AG04450 (cell line): Measurements from ENCODE around the gene MLEC. TPM values are rescaled to one million over a fixed set of nuclear protein-coding genes. Genes with fewer than 3 reads are reported as not detected.
A peak's percentile ranks its signal among the peaks of the same experiment; 100 is the strongest.

Experiments
- CTCF ChIA-PET: fragments of 300-600, 350-600 bp; formaldehyde crosslinking; extraction: SDS; loops from one replicate; lab custom pipeline; 2022; ENCODE audit warnings: antibody characterized with exemption, inconsistent platforms; lab: Charles Lee
- POLR2A ChIA-PET: fragments of 350-600 bp; formaldehyde crosslinking; extraction: SDS; loops from one replicate; lab custom pipeline; 2021; ENCODE audit warnings: antibody characterized with exemption, inconsistent platforms; lab: Yijun Ruan, JAX
- DNase-seq: peaks from one replicate; pipeline ENCODE4 v3.0.0-alpha.2; 2011; ENCODE audit warnings: low read depth, low spot score
- H3K27ac ChIP-seq: one replicate; pipeline ENCODE4 v1.5.1; 2012; ENCODE audit warnings: low read depth, low read length, control low read depth
- H3K27me3 ChIP-seq: one replicate; pipeline ENCODE4 v1.6.0; 2012; ENCODE audit warnings: low read length; ENCODE audit not compliant: control insufficient read depth, insufficient read depth
- H3K4me3 ChIP-seq: 2 replicates; pipeline ENCODE4 v1.5.1; 2011; ENCODE audit warnings: mild to moderate bottlenecking, low read depth, low read length, control low read depth
- H3K9me3 ChIP-seq: 2 replicates; pipeline ENCODE4 v1.5.1; 2012; ENCODE audit warnings: low read length; ENCODE audit not compliant: control insufficient read depth, insufficient read depth
- CTCF ChIP-seq: IDR thresholded peaks from 2 replicates; pipeline ENCODE4 v1.5.1; 2011; ENCODE audit warnings: low read depth, low read length, control low read depth, inconsistent platforms
- polyA minus RNA-seq: library from RNA; depleted of rRNA, polyadenylated mRNA; stranded (reverse); fragments of >200 nt; gene quantifications from 2 replicates; pipeline ENCODE4 v1.2.3, GENCODE V29; 2011; rRNA and poly(A)+ RNA removed
- polyA plus RNA-seq: library from polyadenylated mRNA; depleted of rRNA; stranded (reverse); fragments of >200 nt; gene quantifications from 2 replicates; pipeline ENCODE4 v1.2.3, GENCODE V29; 2011; rRNA removed

Gene MLEC, protein sequence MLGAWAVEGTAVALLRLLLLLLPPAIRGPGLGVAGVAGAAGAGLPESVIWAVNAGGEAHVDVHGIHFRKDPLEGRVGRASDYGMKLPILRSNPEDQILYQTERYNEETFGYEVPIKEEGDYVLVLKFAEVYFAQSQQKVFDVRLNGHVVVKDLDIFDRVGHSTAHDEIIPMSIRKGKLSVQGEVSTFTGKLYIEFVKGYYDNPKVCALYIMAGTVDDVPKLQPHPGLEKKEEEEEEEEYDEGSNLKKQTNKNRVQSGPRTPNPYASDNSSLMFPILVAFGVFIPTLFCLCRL
- 76.7 and 84.2 TPM in 2 replicates for polyA plus RNA-seq
- polyA minus RNA-seq, result 82.4 and 110 TPM in 2 replicates

DNA sequence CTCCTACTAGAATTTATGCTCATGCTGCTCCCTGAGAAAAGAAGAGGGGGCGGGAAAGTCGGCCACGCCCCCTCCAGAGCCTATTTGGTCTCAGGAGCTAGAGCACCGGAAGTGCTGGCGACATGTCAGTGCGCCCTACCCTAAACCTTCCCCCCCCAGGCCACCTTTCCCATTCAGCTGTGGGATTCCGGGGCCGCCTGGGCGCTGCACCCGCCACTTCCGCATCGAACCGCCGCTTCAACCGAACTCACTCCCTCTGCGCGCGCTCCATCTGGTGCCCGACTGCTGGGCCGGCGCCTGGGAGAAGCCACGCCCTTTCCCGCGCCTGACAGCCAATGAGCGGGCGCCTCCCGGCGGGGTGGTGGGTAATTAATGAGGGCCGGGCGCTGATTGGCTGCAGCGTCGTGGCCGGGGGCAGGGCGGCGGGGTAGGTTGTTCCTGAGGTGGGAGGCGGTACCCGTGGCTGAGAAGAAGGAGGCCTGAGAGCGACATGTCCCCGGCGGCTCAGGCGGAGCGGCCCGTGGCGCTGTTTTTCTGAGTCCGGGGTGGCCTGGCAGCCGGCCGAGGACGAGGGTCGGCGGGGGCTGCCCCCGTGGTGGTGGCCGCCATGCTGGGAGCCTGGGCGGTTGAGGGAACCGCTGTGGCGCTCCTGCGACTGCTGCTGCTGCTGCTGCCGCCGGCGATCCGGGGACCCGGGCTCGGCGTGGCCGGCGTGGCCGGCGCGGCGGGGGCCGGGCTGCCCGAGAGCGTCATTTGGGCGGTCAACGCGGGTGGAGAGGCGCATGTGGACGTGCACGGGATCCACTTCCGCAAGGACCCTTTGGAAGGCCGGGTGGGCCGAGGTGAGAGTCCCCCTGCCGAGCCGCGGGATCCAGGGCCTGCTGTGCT is at the start of gene MLEC:
Gene MLEC, plus strand, starts transcription at position 460 of the 888 bp plus-strand sequence. Its CDS starts 148 bp downstream, at position 608.
- TF ChIP-seq CTCF, result no peak
- DNase-seq, result peak; percentile 89
- ChIA-PET POLR2A (interaction anchor here (1.4 to 2.1 kb wide), 2 partner anchors 38 to 106 kb away, joined by 3 to 6 read pairs; partner anchors contain the start of gene POP5), CTCF (interaction anchor here (1.4 to 3.6 kb wide), 2 partner anchors 39 to 104 kb away, joined by 3 to 26 read pairs; no protein-coding TSS in a partner anchor)
- Histone ChIP-seq H3K27ac (peak within 1 kb of the TSS; percentile 95), H3K27me3 (no peaks in the 10 kb centered on the region), H3K4me3 (peak within 1 kb of the TSS; percentile 91), H3K9me3 (no peaks in the 10 kb centered on the region; the same call in 1 of the 2 replicates)

GRCh38 chr12:120639771-120640721 is 46.9 kb upstream of the MLEC start, which contains the start of gene CABP1:
Gene CABP1, plus strand, starts transcription at chr12:120640626. Its CDS starts 60 bp downstream, at chr12:120640686.
- Histone ChIP-seq H3K27me3 (peaks cover 45% of the 10 kb centered on the region), H3K27ac (no peak within 1 kb of the TSS), H3K4me3 (no peak within 1 kb of the TSS), H3K9me3 (no peaks in the 10 kb centered on the region)
- ChIA-PET POLR2A (no interaction called here), CTCF (interaction anchor here (0.8 kb wide), 1 partner anchor 9 kb away, joined by 4 read pairs; no protein-coding TSS in a partner anchor)
- DNase-seq, result no peak
- TF ChIP-seq CTCF, result no peak

GRCh38 chr12:120640861-120641833 is 45.8 kb upstream of the MLEC start:
- CTCF ChIA-PET, result interaction anchor here (0.8 kb wide), 1 partner anchor 8 kb away, joined by 4 read pairs; no protein-coding TSS in a partner anchor
- H3K4me3 ChIP-seq, result no peak overlapping the region
- no peak for TF ChIP-seq CTCF
- no peak for DNase-seq
- peaks cover 43% of the 10 kb centered on the region for H3K27me3 ChIP-seq
- no peaks in the 10 kb centered on the region for H3K9me3 ChIP-seq
- no peak overlapping the region for H3K27ac ChIP-seq
- POLR2A ChIA-PET, result no interaction called here

DNA sequence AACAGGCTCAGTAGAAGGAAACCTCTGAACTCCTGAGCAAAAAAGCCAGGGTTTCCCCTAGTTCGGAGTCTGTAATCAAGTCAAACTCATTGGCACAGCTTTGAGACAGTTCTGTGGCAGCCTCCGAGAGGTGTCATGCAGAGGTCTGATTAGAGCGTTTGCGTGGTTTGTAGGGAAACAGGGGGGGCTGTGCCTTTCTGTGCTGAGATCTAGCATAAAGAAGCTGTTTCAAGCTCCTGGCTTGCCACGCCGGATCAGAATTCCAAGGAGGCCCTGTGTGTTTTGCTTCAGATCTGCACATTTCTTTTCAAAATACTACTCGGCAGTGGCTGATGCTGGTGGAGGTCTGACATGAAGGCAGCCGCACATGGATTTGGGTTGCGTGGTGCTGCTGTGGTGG is 44.8 kb upstream of the MLEC start:
- Histone ChIP-seq H3K27ac (no peak overlapping the region), H3K4me3 (no peak overlapping the region), H3K9me3 (no peaks in the 10 kb centered on the region), H3K27me3 (peaks cover 43% of the 10 kb centered on the region)
- no peak for TF ChIP-seq CTCF
- ChIA-PET POLR2A (no interaction called here), CTCF (interaction anchor here (1.2 kb wide), 1 partner anchor 14 kb away, joined by 3 read pairs; no protein-coding TSS in a partner anchor)
- DNase-seq, result no peak
